Measurements from ENCODE around the gene PRDM12.
"Not testable (repeated sequence)": the region's sequence is repeated elsewhere in the genome, so short reads cannot be mapped to it uniquely, and the experiment has no call there.

The PRDM12 gene

GRCh38 chr9:130663977-130664250 lies 480 bp upstream of the PRDM12 start:
- DNase-seq (ENCODE audit: low read depth in 2 of 2), result no peak

GRCh38 chr9:130665029-130665430 lies 636 bp downstream of the PRDM12 start:
- no peak for DNase-seq (ENCODE audit: low read depth in 2 of 2)

GRCh38 chr9:130665431-130666392 lies 1.3 kb downstream of the PRDM12 start:
- DNase-seq (ENCODE audit: low read depth in 2 of 2), result no peak

- no peak for DNase-seq (ENCODE audit: low read depth in 2 of 2)
Observed at GRCh38 chr9:130666393-130667119, 2.2 kb downstream of the PRDM12 start.

DNA sequence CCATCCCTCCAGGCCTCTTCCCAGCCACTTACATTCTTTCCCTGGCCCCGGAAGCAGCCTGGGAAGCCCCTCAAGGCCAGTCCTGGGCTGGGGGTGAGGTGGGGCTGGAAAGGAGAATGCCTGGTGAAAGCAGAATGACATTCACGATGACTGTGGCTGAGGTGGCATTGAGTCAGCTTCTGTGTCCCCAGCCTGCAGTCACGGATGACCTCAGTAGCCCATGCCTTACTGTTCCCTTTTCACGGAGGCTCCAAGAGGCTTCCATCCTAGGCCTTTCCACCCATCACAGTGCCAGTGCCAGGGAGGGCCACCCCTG lies 2.7 kb downstream of the PRDM12 start:
- DNase-seq (ENCODE audit: low read depth in 2 of 2), result no peak

DNA sequence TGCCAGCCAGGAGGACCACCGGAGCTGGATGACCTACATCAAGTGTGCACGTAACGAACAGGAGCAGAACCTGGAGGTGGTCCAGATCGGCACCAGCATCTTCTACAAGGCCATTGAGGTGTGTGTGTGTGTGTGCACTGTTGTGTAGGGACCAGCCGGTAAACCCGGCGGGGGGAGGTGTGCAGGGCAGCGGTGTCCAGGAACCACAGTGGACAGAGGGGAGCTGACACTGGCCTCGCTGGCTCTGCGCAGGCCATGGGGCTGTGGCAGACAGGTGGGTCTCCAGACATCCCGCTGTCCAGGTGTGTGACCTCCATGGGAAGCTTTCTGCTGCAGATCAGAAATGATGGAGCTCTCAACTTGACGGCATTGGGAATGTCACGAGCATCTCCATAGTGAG lies 3.8 kb downstream of the PRDM12 start:
- DNase-seq (ENCODE audit: low read depth in 2 of 2), result no peak

DNA sequence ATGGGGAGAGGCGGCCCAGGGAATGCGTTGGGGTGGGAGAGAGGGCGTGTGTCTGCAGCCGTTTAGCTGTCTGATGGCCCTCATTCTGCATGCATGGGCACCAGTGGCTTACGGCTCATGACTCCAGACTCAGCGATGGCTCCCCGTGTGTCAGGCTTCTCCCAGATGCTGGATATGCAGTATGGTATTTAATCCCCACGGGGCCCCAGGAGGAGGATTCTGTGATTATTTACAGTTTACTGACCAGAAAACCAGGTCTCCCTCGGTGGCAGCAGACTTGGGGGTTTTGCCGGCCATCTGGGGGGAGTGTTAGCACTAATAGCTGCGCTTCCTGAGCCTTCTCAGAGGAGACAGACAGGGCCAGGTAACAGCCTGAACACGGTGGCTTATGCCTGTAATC lies 4.3 kb downstream of the PRDM12 start:
- DNase-seq (ENCODE audit: low read depth in 2 of 2), result no peak

DNA sequence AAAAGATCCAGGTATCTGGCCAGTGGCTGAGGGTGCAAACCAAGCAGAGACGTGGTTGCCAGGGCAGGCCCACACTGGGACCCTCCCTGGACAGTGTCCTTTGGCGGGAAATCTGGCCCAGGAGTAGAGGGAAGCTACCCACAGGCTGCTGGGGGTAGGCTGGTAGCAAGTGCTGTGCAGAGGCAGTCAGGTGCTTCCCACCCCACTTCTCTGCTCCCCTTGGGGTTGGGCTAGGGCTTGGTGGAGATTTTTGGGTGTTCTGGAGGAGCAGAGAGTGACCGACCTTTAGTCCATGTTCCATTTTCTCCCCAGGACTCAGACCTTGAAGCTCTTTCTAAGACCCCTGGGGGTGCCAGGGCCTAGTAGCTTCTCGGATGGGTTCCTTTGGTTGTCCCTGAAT lies 5.6 kb downstream of the PRDM12 start:
- no peak for DNase-seq (ENCODE audit: low read depth in 2 of 2)

DNA sequence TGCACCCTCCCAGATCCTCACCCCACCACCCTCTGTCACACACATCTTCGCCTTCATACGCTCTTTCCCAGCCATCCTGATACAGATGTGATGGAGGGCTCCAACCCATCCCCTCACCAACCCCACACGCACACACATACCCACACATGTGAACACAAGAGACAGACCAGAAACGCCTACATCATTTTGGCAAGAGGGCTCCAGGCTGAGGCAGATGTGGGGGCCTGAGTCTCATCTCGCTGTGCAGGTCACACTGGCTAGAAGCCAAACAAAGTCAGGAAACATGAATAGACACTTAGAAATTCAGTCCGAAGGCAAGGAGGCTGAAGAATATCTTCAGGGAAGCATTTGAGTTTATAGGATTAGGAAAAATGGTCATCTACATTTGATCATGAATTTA lies 6.2 kb downstream of the PRDM12 start:
- no peak for DNase-seq (ENCODE audit: low read depth in 2 of 2)

- no peak for DNase-seq (ENCODE audit: low read depth in 2 of 2)
Observed at GRCh38 chr9:130672466-130672865, 8.1 kb downstream of the PRDM12 start.

- no peak for DNase-seq (ENCODE audit: low read depth in 2 of 2)
Observed at GRCh38 chr9:130672933-130673615, 8.7 kb downstream of the PRDM12 start.

DNA sequence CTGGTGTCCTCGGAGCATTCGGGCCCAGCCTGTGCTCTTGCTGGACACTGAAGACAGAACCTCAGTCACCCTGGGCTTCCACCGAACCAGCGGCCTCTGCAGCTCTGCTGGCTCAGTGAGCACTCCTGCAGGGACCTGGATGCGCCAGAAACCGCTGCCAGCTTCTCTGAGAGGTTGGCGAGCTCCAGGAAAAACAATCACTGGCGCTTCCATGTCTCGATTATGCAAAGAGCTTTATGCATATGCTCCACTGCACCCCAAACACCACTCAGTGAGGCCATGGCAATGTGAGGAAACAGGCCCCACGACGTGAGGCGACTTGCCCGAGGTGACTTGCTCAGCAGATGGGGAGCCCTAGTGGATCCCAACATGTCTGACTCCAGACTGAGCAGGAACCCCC lies 11.0 kb downstream of the PRDM12 start:
- no peak for DNase-seq (ENCODE audit: low read depth in 2 of 2)

GRCh38 chr9:130677252-130677651 lies 12.9 kb downstream of the PRDM12 start:
- DNase-seq (ENCODE audit: low read depth in 2 of 2), result no peak

DNA sequence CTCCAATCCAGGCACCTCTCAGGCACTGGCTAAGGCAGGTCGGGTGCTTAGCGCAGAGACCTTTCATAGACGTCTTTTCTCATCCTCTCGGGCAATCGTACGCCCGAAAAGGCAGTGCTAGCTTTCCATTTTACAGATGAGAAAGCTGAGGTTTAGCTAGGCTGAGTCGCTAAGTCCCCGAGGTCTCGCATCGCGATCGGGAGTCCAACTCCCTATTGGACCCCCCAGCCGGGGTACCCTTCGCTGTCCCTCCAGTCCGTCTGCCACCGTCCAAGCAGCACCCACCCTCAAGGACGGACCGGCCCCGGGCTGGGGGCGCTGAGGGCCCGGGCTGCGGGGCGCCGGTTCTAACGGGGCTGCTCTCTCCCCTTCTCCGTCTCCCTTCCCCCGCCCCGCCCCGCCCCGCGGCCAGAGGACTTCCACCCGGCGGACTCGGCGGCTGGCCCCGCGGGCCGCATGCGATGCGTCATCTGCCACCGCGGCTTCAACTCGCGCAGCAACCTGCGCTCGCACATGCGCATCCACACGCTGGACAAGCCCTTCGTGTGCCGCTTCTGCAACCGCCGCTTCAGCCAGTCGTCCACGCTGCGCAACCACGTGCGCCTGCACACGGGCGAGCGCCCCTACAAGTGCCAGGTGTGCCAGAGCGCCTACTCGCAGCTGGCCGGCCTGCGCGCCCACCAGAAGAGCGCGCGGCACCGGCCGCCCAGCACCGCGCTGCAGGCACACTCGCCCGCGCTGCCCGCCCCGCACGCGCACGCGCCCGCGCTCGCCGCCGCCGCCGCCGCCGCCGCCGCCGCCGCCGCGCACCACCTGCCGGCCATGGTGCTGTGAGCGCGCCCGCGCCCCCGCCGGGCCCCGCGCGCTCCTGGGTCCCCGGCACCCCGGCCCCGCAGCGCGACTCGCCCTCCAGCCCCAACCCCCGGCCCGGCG lies 16.7 kb downstream of the PRDM12 start:
- DNase-seq (ENCODE audit: low read depth in 2 of 2), result peak; percentile 38 to 54

DNA sequence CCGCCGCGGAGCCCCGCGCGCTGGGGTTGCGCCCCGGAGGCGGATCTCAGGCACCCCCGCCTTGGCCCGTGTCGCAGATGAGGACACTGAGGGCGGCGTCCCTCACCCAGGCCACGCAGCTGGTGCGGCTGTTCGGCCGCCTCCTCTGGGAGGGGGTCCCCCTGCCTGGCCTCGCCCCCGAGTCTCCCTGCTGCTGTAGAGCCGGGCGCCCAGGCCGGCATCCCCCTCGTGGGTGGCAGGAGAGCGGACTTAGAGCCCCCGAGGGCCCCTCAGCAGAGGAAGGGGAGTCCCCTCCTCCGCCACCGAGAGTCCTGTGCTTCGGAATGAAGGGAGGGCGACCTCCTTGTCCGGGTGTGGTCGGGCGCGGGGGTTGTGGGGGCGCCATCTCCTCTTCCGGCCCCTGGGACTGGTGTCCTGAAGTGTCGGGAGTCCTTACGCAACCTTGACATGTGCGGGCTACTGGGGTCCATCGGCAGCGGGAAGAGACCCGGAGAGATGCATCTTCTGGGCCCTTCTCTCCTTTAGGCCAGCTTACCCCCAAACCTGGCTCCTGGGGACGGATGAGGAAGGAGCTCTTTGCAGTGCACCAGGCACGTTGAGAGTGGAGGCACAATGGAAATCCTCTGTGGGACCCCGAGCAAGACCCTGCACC lies 17.5 kb downstream of the PRDM12 start:
- no peak for DNase-seq (ENCODE audit: low read depth in 2 of 2)

- peak in 1 of 2 donors; percentile 29 for DNase-seq (ENCODE audit: low read depth in 2 of 2)
Observed at GRCh38 chr9:130682421-130683121, 18.2 kb downstream of the PRDM12 start.

DNA sequence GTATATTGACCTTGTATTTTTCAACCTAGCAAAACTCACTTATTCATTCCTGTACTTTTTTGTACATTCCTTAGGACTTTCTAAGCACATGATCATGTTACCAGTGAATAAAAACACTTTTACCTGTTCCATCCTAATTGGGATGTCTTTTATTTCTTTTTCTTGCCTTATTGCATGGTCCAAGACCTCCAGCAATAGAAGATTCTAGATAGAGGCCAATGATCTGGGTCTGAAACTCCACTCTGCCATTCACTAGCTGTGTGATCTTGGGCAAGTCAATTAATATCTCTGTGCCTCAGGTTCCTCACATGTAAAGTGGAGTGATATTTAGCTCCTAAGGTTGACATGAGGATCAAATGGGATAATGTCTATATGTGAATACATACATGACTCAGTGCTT lies 20.7 kb downstream of the PRDM12 start:
- DNase-seq (ENCODE audit: low read depth in 2 of 2), result no peak

DNA sequence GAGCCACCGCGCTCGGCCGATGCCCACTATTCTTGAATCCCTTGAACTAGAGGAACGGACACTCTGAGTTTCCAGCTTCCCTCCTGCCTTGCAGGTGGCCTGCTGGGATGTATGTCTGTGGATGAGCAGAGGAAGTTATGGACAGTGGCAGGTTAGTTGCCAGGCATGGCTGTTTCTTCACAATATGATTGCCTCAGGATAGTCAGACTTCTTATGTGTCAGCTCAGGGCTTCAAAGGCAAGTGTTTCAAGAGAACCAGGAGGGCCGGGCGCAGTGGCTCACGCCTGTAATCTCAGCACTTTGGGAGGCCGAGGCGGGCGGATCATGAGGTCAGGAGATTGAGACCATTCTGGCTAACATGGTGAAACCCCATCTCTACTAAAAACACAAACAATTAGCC lies 21.6 kb downstream of the PRDM12 start:
- DNase-seq (ENCODE audit: low read depth in 2 of 2), result not testable (repeated sequence)

DNA sequence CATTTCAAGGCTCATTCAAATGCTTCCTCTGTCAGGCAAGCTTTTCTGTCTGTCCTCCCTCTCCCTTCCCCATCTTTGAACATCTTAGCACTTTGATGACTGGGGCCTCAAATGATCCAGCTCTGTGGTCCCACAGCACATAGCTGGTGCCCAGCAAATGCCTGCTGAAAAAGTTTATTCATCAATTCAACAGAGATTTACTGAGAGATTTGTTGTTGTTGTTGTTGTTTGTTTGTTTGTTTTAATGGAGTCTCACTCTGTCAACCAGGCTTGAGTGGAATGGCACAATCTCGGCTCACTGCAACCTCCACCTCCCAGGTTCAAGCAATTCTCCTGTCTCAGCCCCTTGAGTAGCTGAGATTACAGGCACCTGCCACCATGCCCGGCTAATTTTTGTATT lies 23.2 kb downstream of the PRDM12 start:
- DNase-seq (ENCODE audit: low read depth in 2 of 2), result no peak

DNA sequence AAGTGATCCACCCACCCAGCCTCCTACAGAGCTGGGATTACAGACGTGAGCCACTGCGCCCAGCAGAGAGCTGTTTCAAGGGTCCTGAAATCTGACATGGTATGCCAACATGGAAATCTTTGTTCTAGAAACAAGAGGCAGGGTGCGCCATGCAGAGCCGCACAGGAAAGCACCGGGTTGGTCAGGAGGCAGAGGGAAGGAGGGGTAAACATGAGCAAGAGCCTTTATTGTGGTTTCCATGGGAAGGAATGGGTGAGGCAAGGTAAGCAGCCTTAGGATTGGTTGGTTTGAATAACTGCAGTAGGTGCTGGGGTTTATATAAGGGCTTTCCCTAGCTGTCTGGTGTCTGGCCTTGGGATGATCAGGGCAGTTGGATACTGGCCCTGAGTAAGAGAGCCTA lies 23.7 kb downstream of the PRDM12 start:
- DNase-seq (ENCODE audit: low read depth in 2 of 2), result no peak

- no peak for DNase-seq (ENCODE audit: low read depth in 2 of 2)
Observed at GRCh38 chr9:130689572-130689936, 25.2 kb downstream of the PRDM12 start.

Data from stimulated activated CD4-positive, alpha-beta T cell treated with anti-CD3 and anti-CD28 coated beads, Interleukin-15, amount 100 ng/mL, for 48 hours (primary cell).